Neural cell (in vitro differentiated cells): ENCODE measurements around the gene HNRNPA2B1.

Source experiments
- EP300 ChIP-seq: fragments of 450-650 bp; conservative IDR thresholded peaks from 2 replicates; pipeline ENCODE4 v1.6.1; 2014; ENCODE audit warnings: antibody characterized with exemption, mild to moderate bottlenecking, moderate library complexity; ENCODE audit not compliant: poor library complexity, severe bottlenecking
- EZH2 ChIP-seq: fragments of 200-600, 300-800 bp; shearing (Covaris generic), sonication (generic); IDR thresholded peaks from 2 replicates; pipeline ENCODE4 v1.6.1; 2014; ENCODE audit warnings: antibody characterized with exemption, low read length, borderline replicate concordance, mild to moderate bottlenecking; ENCODE audit not compliant: insufficient read depth, poor library complexity, severe bottlenecking
- MXI1 ChIP-seq: fragments of 450-650 bp; conservative IDR thresholded peaks from 2 replicates; pipeline ENCODE4 v1.6.1; 2014; ENCODE audit warnings: antibody characterized with exemption, mild to moderate bottlenecking; ENCODE audit not compliant: poor library complexity, severe bottlenecking
- POLR2AphosphoS5 ChIP-seq: IDR thresholded peaks from 2 replicates; pipeline ENCODE4 v1.6.1; 2012
- RAD21 ChIP-seq: fragments of 450-650 bp; conservative IDR thresholded peaks from 2 replicates; pipeline ENCODE4 v1.6.1; 2014; ENCODE audit warnings: antibody characterized with exemption, mild to moderate bottlenecking, moderate library complexity
- SMC3 ChIP-seq: fragments of 450-650 bp; conservative IDR thresholded peaks from 2 replicates; pipeline ENCODE4 v1.6.1; 2014; ENCODE audit warnings: antibody characterized with exemption, mild to moderate bottlenecking, moderate library complexity; ENCODE audit not compliant: poor library complexity
- TAF1 ChIP-seq: IDR thresholded peaks from 2 replicates; pipeline ENCODE4 v1.6.1; 2012; ENCODE audit warnings: low read depth
- TF ChIP-seq, protein P1 (sequence below): fragments of 450-650 bp; IDR thresholded peaks from 2 replicates; pipeline ENCODE4 v1.5.1; 2014; ENCODE audit warnings: antibody characterized with exemption, mild to moderate bottlenecking, moderate library complexity; ENCODE audit not compliant: poor library complexity, severe bottlenecking
- TF ChIP-seq, protein P2 (sequence below): IDR thresholded peaks from 2 replicates; pipeline ENCODE4 v1.6.1; 2012; ENCODE audit warnings: borderline replicate concordance

DNA sequence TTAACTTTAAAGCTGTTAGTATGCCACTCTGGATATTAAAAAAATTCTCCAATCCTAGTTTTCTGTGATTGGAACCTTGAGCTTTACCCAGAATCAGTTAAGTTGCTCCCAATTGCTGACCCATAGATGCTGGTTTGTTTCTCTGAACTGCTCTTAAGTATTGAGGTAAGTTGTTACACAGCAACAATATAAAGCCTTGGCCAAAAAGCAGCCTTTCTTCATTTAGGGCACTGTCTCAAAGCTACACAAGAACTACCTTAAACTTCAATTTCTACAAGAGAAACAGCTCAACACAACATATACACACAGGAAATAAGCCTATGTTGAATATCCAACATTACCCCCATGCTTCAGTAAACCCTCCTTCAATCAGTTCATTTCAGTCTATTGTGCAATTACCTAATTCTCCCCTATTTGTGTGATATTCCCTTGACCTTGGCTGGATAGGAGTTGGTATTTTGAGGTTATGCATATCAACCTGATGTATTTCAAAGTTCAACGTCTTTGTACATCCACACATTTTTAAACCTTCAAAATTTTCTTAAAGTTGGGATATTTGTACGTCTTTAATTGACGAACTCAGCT, 11.5 kb downstream of the HNRNPA2B1 start:
- TF ChIP-seq, protein P1, sequence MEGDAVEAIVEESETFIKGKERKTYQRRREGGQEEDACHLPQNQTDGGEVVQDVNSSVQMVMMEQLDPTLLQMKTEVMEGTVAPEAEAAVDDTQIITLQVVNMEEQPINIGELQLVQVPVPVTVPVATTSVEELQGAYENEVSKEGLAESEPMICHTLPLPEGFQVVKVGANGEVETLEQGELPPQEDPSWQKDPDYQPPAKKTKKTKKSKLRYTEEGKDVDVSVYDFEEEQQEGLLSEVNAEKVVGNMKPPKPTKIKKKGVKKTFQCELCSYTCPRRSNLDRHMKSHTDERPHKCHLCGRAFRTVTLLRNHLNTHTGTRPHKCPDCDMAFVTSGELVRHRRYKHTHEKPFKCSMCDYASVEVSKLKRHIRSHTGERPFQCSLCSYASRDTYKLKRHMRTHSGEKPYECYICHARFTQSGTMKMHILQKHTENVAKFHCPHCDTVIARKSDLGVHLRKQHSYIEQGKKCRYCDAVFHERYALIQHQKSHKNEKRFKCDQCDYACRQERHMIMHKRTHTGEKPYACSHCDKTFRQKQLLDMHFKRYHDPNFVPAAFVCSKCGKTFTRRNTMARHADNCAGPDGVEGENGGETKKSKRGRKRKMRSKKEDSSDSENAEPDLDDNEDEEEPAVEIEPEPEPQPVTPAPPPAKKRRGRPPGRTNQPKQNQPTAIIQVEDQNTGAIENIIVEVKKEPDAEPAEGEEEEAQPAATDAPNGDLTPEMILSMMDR = no peak
- TF ChIP-seq EP300 = no peak
- TF ChIP-seq EZH2 = no peak
- no peak for TF ChIP-seq POLR2AphosphoS5
- no peak for TF ChIP-seq TAF1
- TF ChIP-seq, protein P2, sequence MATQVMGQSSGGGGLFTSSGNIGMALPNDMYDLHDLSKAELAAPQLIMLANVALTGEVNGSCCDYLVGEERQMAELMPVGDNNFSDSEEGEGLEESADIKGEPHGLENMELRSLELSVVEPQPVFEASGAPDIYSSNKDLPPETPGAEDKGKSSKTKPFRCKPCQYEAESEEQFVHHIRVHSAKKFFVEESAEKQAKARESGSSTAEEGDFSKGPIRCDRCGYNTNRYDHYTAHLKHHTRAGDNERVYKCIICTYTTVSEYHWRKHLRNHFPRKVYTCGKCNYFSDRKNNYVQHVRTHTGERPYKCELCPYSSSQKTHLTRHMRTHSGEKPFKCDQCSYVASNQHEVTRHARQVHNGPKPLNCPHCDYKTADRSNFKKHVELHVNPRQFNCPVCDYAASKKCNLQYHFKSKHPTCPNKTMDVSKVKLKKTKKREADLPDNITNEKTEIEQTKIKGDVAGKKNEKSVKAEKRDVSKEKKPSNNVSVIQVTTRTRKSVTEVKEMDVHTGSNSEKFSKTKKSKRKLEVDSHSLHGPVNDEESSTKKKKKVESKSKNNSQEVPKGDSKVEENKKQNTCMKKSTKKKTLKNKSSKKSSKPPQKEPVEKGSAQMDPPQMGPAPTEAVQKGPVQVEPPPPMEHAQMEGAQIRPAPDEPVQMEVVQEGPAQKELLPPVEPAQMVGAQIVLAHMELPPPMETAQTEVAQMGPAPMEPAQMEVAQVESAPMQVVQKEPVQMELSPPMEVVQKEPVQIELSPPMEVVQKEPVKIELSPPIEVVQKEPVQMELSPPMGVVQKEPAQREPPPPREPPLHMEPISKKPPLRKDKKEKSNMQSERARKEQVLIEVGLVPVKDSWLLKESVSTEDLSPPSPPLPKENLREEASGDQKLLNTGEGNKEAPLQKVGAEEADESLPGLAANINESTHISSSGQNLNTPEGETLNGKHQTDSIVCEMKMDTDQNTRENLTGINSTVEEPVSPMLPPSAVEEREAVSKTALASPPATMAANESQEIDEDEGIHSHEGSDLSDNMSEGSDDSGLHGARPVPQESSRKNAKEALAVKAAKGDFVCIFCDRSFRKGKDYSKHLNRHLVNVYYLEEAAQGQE = no peak
- no peak for TF ChIP-seq SMC3
- TF ChIP-seq RAD21 = no peak
- TF ChIP-seq MXI1 = no peak
